Mammary epithelial cell (primary cell): Measurements from ENCODE around the gene ORMDL1.

Source experiments
- CTCF ChIP-seq, 2 donors: IDR thresholded peaks in 1 of 2; conservative IDR thresholded peaks in 1 of 2; 2 replicates each; pipeline ENCODE4 v1.5.1; 2011 to 2012; ENCODE audit warnings: inconsistent platforms in 2 of 2, low read length in 2 of 2, mild to moderate bottlenecking in 2 of 2, control low read depth in 1 of 2, low read depth in 1 of 2; ENCODE audit not compliant: insufficient read depth in 1 of 2; ENCODE audit errors: extremely low read depth in 1 of 2
- EZH2 ChIP-seq: IDR thresholded peaks from 2 replicates; pipeline ENCODE4 v1.6.1; 2012; ENCODE audit warnings: low read length, inconsistent platforms, borderline replicate concordance

GRCh38 chr2:189826039-189826438 is 41.9 kb upstream of the ORMDL1 start:
- no peak for TF ChIP-seq EZH2
- no peak for TF ChIP-seq CTCF (conservative IDR thresholded peaks at IDR 0.05 in 1 of 2, IDR thresholded peaks at IDR 0.05 in 1 of 2; ENCODE audit: extremely low read depth in 1 of 2, insufficient read depth in 1 of 2, low read depth in 1 of 2, low read length in 2 of 2)
